HG03066 (cell line): ENCODE results near the gene RPS6KA2.
"Not testable (repeated sequence)": the region's sequence is repeated elsewhere in the genome, so short reads cannot be mapped to it uniquely, and the experiment has no call there.

Source experiments
- ATAC-seq: cut with Tn5 transposase; IDR thresholded peaks from one replicate; pipeline ENCODE4 v1.9.1; 2021; ENCODE audit warnings: low read depth; ENCODE audit not compliant: unreplicated experiment

The RPS6KA2 gene

GRCh38 chr6:166413491-166413951 is 213.5 kb downstream of the RPS6KA2 start:
- no peak for ATAC-seq

- ATAC-seq = no peak
Observed at GRCh38 chr6:166412911-166413384, 214.1 kb downstream of the RPS6KA2 start.

DNA sequence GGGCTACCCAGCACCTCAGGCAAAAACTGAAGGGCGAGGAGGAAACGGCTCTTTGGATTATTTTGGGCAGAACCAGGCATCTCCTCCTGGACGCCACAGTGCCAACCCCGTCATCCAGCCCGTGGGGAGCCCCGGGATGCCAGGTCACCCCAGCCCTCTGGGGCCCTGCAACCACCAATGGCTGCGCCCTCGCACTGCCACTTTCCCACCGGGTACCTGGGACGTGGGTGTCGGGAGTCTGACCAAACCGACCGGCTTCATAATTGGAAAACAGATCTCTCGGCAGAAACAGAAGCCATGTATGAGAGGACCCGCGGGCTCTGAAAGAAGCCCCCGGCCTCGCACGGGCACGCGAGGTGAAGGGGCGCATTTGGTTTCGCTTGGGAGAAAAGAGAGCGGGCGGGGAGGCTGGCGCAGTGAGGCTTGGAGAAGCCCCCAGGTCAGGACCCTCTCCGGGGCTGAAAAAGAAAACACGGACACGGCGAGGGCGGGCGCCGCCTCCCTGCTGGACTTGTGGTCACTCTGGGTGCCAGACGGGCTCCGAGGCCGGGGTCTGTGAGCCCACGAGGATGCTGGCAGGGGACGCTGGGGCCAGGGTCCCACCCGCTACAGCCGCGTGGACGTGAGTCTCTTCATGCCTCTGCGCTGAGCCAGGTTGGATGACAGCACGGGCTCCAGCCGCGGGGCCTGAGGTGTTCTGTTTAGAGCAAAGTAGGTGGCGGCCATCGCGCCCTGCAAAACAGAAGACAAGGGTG is 214.7 kb downstream of the RPS6KA2 start:
- no peak for ATAC-seq

DNA sequence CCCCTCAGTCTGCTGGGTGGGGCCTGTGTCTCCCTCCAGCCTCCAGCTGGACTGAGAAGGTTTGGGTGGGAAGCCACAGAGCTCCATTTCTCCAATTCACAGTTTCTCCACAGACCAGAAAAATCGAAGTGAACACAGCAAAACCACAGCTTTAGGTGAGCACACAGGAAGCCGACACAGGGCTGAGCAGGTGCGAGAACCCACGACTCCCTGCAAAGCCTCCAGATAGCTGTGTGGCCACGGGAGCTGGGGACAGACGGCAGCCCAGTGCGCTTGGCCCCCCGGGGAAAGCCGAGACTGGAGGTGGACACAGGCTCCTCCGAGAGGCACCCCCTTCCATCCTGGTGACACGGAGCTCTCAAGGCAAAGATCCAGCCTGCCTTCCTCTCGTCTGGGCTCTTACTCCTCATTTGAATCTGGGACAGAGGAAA is 215.3 kb downstream of the RPS6KA2 start:
- no peak for ATAC-seq

DNA sequence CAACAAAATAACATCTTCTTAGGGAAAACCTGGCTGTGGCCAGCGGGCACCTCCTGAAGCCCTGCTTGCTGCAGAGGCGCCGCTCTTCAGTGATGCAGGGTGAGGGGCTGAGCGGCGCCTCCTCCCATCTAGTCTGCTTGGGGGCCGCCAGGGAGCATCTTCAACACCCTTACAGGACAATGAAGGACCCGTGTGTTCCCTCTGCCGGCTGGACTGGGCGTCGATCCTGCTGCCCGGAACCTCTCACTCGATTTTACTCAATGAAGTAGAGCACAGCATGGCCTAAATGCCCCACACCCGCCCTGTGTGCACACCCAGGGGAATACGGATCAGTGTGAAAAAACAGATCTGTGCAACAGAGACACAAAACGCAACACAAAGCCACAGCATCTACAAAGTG is 215.8 kb downstream of the RPS6KA2 start:
- ATAC-seq = no peak

DNA sequence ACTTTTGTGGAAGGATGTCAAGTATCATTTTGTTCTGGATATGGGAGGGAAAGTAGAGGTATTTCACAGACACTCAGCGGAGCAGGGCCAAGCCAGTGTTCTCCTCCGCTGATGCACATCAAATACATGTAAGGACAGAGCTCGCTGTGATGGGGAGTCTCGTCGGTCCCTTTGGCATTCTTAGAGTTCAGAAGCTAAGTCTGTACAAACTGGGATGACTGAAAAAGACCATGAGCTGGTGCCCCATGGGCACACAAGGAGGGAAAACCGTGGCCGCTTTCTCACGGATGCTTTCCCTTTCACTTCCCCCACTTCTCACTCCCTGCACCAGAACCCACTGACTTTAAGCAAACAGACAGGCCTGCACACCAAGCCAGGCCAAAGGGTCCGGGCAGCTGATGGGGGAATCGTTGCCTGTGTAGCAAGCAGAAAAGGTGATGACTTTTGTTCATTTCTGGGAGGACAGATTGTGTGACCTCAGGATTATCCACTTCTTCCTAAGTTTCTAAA is 216.6 kb downstream of the RPS6KA2 start:
- no peak for ATAC-seq

DNA sequence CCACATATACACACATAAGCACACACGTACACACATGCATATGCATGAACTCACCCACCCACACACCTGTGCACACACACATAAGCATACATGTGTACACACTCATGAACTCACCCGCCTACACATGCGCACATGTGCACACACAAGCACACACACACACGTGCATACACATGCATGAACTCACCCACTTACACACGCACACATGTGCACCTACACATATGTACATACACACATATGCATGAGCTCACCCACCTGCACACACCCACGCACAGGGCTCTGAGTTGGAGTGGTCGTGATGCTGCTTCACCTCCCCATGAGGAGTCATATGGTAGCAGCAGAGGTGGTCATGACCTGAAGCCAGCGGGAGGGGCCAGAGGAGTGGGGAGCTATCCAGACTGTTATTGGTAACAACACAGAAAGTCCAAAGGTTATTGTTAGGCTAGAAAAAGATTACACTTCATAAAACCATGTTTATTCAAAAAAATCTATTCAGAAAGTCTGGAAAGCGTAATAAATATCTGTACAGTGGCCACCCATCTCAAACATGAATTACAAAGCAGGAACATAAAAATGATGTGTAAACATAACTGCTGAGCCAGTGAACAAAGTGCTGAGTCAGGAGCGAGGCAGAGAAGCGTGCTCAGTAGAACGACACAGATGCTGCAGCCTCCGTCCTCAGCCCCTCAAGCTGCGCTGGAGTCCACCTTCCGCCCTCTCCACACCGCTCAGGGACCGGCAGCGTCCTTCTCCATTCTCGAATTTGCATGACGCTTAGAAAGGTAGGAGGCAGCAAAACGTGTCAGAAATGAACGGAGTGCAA is 217.9 kb downstream of the RPS6KA2 start:
- no peak for ATAC-seq

DNA sequence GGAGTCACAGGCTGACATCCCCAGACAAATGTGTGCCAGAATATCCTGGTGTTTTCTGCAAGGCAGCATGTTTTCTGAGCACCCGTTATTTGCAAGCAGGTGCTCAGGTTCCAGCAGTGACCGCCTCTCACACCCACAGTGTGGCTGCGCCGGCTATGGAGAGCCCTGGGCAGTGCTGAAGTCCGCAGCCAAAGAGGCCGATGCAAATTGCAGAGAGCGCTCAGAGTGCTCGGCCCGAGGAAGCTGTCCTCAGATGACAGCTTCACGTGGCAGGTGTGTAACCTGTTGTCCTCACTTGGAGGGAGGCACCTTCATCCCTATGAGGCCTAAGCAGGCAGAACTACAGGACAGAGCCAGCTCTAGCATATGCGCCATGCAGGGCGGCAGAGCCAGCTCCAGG is 220.9 kb downstream of the RPS6KA2 start:
- no peak for ATAC-seq

GRCh38 chr6:166405386-166405785 is 221.7 kb downstream of the RPS6KA2 start:
- ATAC-seq = no peak

DNA sequence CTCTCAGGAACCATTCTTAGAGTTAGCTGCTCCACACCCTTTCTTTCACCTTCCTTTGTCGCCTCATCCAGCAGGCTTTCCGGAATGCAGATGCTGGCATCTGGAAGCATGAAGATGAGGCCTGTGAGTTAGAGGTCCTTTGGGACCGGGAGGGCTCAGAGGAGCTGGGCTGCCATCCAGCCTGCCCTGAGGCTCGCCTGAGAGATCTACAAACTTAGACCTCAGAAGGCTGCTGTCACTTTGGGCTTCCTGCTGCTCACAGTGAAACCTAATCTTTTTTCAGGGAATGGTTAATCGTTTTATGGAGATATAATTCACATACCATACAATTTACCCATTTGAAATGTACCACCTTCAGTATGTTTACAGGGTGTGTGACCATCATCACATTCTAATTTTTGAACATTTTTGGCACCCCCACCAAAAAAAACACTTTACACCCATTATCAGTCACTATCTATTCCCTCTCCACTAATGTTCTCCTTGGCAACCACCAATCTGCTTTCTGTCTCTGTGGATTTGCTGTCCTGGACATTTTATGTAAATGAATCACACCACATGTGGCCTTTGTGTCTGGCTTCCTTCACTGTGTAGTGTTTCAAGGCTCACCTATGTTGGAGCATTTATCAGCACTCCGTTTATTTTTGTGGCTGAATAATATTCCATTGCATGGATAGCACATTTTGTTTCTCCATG is 224.3 kb downstream of the RPS6KA2 start:
- no peak for ATAC-seq

DNA sequence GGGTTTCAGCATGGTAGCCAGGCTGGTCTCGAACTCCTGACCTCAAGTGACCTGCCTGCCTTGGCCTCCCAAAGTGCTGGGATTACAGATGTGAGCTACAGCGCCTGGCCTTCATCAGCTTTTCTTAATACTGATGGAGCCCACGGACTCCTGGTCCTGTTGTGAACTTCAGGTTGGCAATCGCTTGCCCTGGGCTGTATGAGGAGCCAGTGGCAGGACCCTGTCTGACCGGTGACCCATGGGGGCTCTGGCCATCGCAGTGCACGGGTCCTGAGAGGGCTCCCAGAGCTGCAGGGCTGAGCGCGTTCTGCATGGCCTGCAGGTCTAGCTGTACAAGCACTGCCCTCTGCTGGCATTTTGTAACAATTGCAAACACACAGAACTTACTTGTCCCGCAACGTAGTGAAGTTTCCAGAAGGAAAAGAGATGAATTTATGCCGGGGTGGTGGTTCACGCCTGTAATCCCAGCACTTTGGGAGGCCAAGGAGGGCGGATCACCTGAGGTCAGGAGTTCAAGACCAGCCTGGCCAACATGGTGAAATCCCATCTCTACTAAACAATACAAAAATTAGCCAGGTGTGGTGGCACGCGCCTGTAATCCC is 226.3 kb downstream of the RPS6KA2 start:
- ATAC-seq = peak; percentile 91

GRCh38 chr6:166400181-166400580 is 226.9 kb downstream of the RPS6KA2 start:
- no peak for ATAC-seq

DNA sequence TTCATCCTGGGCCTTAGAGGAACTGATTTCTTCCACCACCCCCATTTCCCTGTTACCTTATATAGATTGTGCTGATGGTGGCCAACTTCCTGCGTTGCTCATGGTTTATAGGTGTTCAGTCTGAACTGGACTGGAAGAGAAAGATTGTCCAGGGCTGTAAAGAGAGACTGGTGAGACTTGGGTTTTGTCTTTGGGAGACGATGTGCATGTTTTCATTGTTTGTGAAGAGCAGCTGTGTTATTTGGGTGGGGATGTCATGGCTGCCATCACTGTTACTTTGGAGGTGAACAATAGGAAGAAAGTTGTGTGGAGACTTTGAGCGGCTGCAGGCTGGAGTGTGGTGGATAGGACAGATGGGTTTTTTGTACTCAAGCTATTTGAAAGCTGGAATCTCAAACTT is 228.7 kb downstream of the RPS6KA2 start:
- ATAC-seq = no peak

- no peak for ATAC-seq
Observed at GRCh38 chr6:166397849-166398248, 229.2 kb downstream of the RPS6KA2 start.

DNA sequence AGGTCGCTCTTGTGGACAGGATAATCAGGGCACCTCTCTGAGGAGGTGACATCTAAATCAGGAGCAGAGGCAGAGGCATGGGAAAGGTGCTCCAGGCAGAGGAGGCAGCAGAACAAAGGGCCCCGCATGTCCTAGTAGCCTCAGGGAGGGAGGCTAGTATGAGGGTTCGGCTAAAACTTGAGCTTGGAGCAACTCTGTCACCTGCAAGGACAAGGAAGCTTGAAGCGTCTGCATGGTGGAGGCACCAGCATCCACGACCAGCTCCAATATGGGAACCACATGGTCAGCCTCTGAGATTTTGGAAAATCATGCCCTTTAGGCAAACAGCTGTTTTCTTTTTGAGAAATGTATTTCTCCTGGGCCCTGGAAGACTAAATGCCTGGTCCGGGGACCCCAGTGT is 231.3 kb downstream of the RPS6KA2 start:
- no peak for ATAC-seq

- no peak for ATAC-seq
Observed at GRCh38 chr6:166395351-166395750, 231.7 kb downstream of the RPS6KA2 start.

DNA sequence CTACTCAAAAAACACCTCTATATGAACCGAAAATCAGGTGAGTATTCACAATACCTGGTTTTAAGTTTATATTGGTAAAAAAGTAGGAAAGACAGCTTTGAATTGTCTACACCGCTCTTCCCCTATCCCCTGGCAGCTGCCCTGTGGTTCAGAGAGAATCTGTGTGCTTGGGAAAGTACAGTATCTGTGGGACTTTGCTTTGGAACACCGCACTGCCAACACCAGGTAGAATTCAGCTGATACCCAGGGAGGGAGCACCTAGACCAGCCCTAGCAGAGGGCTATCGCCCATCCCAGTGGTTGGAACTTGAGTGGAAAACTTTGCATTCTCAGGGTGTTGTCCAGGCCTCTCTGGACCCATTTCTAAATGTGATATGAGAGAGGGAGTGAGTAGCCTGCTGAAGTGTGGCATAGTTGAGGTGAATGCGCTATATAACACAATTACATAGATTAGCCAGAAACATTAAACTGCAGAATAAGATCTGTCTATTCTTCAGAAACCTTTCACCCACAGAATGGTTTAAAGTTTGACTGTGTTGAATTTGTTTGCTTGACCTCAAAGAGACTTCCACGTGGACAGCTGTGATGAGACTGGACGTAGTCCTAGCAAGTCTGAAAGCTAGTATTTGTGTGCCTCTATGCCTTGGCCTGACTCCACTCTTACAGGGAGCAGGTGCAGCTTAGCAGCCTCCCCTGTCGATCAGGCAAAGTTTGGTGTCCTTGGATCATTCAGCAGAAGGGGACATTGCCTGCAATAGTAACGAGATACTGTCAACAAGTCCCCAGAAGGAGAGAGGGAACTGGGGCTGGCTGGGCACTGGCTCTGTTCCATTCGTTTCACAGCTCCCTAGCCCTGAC is 232.8 kb downstream of the RPS6KA2 start:
- no peak for ATAC-seq

- no peak for ATAC-seq
Observed at GRCh38 chr6:166393535-166393823, 233.6 kb downstream of the RPS6KA2 start.

- ATAC-seq = not testable (repeated sequence)
Observed at GRCh38 chr6:166392755-166393534, 234.1 kb downstream of the RPS6KA2 start.
